HL-60 (cell line): ENCODE results near the gene CSRP3.

Experiments used
- DNase-seq, 2 experiments: peaks; one replicate each; pipeline ENCODE4 v3.0.0-alpha.2; 2010 to 2020; ENCODE audit warnings: low read depth in 1 of 2, low spot score in 1 of 2
- H3K27ac ChIP-seq: fragments of 250-450 bp; sonication (Bioruptor Pico); replicated peaks from 2 replicates; pipeline ENCODE4 v1.5.1; 2020; ENCODE audit warnings: mild to moderate bottlenecking, moderate library complexity
- H3K27me3 ChIP-seq: fragments of 250-450 bp; sonication (Bioruptor Pico); 2 replicates; pipeline ENCODE4 v1.5.1; 2021; ENCODE audit warnings: mild to moderate bottlenecking, moderate library complexity; ENCODE audit not compliant: insufficient read depth, poor library complexity, severe bottlenecking
- H3K4me3 ChIP-seq: replicated peaks from 2 replicates; pipeline ENCODE4 v1.5.1; 2011; ENCODE audit warnings: mild to moderate bottlenecking, control low read depth, low read length; ENCODE audit not compliant: insufficient read depth
- GABPA ChIP-seq: IDR thresholded peaks from 2 replicates; pipeline ENCODE4 v1.6.1; 2012; ENCODE audit warnings: low read depth
- POLR2AphosphoS5 ChIP-seq: IDR thresholded peaks from 2 replicates; pipeline ENCODE4 v1.6.1; 2012; ENCODE audit warnings: low read depth
- SPI1 ChIP-seq: IDR thresholded peaks from 2 replicates; pipeline ENCODE4 v1.6.1; 2012; ENCODE audit warnings: low read depth, mild to moderate bottlenecking, borderline replicate concordance
- TF ChIP-seq, protein P1 (sequence below): IDR thresholded peaks from one replicate; pipeline ENCODE4 v1.5.1; 2011; ENCODE audit warnings: low read length, control low read depth, inconsistent platforms; ENCODE audit not compliant: insufficient read depth
- TF ChIP-seq, protein P2 (sequence below): IDR thresholded peaks from 2 replicates; pipeline ENCODE4 v1.6.1; 2012; ENCODE audit warnings: low read depth; ENCODE audit not compliant: insufficient replicate concordance

CSRP3 gene

DNA sequence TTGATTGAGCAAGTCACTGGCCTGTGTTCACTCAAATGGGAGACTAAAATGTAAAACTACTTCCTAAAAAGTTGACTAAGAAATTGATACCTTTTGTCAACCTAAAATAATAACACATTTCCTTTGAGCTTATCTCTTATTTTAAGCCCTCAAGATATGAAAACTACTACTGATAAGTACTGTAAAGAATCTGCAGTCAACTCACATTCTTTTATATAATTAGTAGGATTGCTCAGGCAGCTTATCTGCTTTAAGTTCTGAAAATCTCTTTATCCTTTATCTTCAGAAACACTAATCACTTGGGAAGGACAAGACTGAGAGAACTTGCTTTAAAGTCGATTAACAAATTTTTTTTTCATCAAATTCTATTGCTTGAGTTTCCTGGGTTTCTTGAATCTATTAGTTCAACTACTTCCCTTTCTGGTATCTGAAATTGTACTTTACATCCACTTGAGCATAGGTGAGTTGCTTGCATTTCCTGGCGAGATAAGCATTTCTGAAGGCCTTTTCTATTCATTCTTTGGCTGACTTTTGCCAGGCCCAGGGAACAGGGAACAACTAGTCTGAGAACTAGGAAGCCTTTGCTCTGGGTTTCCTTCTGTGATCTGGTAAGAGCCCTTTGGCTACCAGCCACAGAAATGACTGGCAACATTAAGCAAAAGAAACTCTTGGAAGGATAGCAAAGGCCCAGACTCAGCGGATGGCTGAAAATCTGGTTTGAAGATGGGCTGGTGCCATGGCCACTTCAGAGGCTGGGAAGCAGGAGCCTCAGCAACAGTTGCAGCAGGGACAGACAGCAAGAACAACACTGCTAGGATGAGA is 19.3 kb upstream of the CSRP3 start:
- DNase-seq = no peak
- peaks cover 2% of the 10 kb centered on the region for H3K27me3 ChIP-seq
- TF ChIP-seq POLR2AphosphoS5 (no peak), SPI1 (no peak), GABPA (no peak)
- TF ChIP-seq, protein P1, sequence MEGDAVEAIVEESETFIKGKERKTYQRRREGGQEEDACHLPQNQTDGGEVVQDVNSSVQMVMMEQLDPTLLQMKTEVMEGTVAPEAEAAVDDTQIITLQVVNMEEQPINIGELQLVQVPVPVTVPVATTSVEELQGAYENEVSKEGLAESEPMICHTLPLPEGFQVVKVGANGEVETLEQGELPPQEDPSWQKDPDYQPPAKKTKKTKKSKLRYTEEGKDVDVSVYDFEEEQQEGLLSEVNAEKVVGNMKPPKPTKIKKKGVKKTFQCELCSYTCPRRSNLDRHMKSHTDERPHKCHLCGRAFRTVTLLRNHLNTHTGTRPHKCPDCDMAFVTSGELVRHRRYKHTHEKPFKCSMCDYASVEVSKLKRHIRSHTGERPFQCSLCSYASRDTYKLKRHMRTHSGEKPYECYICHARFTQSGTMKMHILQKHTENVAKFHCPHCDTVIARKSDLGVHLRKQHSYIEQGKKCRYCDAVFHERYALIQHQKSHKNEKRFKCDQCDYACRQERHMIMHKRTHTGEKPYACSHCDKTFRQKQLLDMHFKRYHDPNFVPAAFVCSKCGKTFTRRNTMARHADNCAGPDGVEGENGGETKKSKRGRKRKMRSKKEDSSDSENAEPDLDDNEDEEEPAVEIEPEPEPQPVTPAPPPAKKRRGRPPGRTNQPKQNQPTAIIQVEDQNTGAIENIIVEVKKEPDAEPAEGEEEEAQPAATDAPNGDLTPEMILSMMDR = no peak
- TF ChIP-seq, protein P2, sequence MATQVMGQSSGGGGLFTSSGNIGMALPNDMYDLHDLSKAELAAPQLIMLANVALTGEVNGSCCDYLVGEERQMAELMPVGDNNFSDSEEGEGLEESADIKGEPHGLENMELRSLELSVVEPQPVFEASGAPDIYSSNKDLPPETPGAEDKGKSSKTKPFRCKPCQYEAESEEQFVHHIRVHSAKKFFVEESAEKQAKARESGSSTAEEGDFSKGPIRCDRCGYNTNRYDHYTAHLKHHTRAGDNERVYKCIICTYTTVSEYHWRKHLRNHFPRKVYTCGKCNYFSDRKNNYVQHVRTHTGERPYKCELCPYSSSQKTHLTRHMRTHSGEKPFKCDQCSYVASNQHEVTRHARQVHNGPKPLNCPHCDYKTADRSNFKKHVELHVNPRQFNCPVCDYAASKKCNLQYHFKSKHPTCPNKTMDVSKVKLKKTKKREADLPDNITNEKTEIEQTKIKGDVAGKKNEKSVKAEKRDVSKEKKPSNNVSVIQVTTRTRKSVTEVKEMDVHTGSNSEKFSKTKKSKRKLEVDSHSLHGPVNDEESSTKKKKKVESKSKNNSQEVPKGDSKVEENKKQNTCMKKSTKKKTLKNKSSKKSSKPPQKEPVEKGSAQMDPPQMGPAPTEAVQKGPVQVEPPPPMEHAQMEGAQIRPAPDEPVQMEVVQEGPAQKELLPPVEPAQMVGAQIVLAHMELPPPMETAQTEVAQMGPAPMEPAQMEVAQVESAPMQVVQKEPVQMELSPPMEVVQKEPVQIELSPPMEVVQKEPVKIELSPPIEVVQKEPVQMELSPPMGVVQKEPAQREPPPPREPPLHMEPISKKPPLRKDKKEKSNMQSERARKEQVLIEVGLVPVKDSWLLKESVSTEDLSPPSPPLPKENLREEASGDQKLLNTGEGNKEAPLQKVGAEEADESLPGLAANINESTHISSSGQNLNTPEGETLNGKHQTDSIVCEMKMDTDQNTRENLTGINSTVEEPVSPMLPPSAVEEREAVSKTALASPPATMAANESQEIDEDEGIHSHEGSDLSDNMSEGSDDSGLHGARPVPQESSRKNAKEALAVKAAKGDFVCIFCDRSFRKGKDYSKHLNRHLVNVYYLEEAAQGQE = no peak

DNA sequence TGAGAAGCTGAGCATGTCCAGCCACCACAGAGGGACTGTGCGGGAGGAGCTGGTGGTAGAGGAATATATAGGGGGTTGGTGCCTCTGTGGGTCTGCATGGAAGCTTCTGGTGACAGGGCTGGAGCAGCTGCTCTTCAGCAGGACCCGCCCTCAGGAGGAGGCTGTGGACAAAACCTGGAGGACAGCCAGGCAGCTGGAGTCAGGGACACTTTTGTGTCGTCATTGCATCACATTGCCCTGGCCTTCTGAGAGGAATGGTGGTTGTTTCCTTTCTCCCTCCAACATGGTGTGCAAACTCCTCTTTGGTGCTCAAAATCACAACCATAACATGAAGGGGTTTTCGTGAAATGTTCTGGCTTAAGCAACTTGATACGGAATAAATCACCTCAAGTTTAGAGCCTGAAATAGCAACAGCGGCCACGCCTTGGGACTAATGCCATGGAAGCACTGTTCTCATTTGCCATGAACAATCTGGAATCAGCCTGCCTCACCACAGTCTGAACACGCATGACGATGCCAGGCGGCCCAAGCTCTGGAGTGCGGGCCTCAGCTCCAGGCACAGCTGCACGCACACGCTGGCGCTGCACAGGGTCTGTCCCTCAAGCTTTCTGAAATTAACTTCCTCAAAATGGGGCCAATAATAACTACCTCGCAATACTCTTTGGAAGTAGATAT is 17.1 kb upstream of the CSRP3 start:
- no peak for DNase-seq
- peaks cover 2% of the 10 kb centered on the region for H3K27me3 ChIP-seq
- no peak overlapping the region for H3K4me3 ChIP-seq
- TF ChIP-seq, protein P1 = no peak
- TF ChIP-seq POLR2AphosphoS5 (no peak), SPI1 (no peak), GABPA (no peak)
- TF ChIP-seq, protein P2 = no peak
- H3K27ac ChIP-seq = no peak overlapping the region

More for the DNA sequence above, 19.3 kb upstream of the CSRP3 start:
- Histone ChIP-seq H3K27ac (no peak overlapping the region), H3K4me3 (no peak overlapping the region)

DNA sequence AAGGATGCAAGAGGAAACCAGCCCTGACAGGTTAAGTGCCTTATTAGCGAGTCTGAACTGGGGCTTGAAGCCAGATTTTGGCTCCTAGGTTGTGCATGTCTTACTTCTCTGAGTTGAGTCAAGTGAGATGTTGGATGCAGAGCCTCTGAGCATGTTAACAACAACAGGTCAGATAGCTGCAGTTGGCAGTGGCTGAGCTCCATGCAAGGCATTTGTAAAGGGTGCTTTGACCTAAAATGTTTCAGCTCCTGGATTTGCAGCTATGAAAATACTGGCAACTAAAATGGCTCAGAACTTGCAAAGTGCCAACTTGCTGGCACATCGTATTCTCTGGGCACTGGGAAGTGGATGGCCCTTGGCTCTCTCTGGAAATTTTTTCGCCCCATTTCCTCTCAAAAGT is 16.4 kb upstream of the CSRP3 start:
- H3K27me3 ChIP-seq = peaks cover 6% of the 10 kb centered on the region
- no peak for TF ChIP-seq GABPA
- TF ChIP-seq, protein P2 = no peak
- no peak for TF ChIP-seq SPI1
- TF ChIP-seq, protein P1 = no peak
- TF ChIP-seq POLR2AphosphoS5 = no peak
- no peak overlapping the region for H3K27ac ChIP-seq
- no peak for DNase-seq
- H3K4me3 ChIP-seq = no peak overlapping the region
